GM23338 (cell line): Measurements from ENCODE around the gene NSF. TPM values are rescaled to one million over a fixed set of nuclear protein-coding genes. Genes with fewer than 3 reads are reported as not detected.
A peak's percentile ranks its signal among the peaks of the same experiment; 100 is the strongest.

ENCODE experiments used
- ATAC-seq: fragments of 200-7000 bp; cut with Tn5 transposase; 3 replicates; pipeline ENCODE4 v1.9.1; 2020
- DNase-seq: peaks from one replicate; pipeline ENCODE4 v3.0.0-alpha.2; 2015; ENCODE audit warnings: low spot score
- H2AFZ ChIP-seq: fragments of 200-600 bp; sonication (generic); 2 replicates; pipeline ENCODE4 v1.8.0; 2016; ENCODE audit warnings: antibody characterized with exemption, mild to moderate bottlenecking, moderate library complexity
- H3F3A ChIP-seq: fragments of 200-600 bp; sonication (generic); replicated peaks from 2 replicates; pipeline ENCODE4 v1.8.0; 2017; ENCODE audit warnings: antibody characterized with exemption, mixed run types, low read depth
- H3K27ac ChIP-seq: fragments of 200-600 bp; sonication (generic); 2 replicates; pipeline ENCODE4 v1.6.1; 2016; ENCODE audit warnings: low read depth
- H3K27me3 ChIP-seq: fragments of 200-600 bp; sonication (generic); 2 replicates; pipeline ENCODE4 v1.8.0; 2016; ENCODE audit warnings: mild to moderate bottlenecking, mixed run types, moderate library complexity; ENCODE audit not compliant: insufficient read depth
- H3K36me3 ChIP-seq: fragments of 200-600 bp; sonication (generic); 2 replicates; pipeline ENCODE4 v1.8.0; 2016; ENCODE audit warnings: mild to moderate bottlenecking; ENCODE audit not compliant: insufficient read depth
- H3K4me1 ChIP-seq: fragments of 200-600 bp; sonication (generic); 2 replicates; pipeline ENCODE4 v1.8.0; 2016; ENCODE audit warnings: mild to moderate bottlenecking, moderate library complexity; ENCODE audit not compliant: insufficient read depth
- H3K4me2 ChIP-seq: fragments of 200-600 bp; sonication (generic); 2 replicates; pipeline ENCODE4 v1.7.1; 2017; ENCODE audit warnings: mixed run types
- H3K4me3 ChIP-seq: fragments of 200-600 bp; sonication (generic); 2 replicates; pipeline ENCODE4 v1.6.1; 2016; ENCODE audit warnings: mixed run types
- H3K79me2 ChIP-seq: fragments of 200-600 bp; sonication (generic); replicated peaks from 2 replicates; pipeline ENCODE4 v1.8.0; 2017; ENCODE audit warnings: mild to moderate bottlenecking; ENCODE audit not compliant: insufficient read depth
- H3K9me2 ChIP-seq: fragments of 200-600 bp; sonication (generic); 2 replicates; pipeline ENCODE4 v1.8.0; 2017; ENCODE audit not compliant: insufficient read depth
- H4K20me1 ChIP-seq: fragments of 200-600 bp; sonication (generic); replicated peaks from 2 replicates; pipeline ENCODE4 v1.8.0; 2017; ENCODE audit warnings: mild to moderate bottlenecking; ENCODE audit not compliant: insufficient read depth
- H3K27ac Mint-ChIP-seq: 2 replicates; pipeline ENCODE4 v1.8.0; 2020; ENCODE audit warnings: inconsistent platforms, mild to moderate bottlenecking, moderate library complexity, mixed read lengths
- H3K27me3 Mint-ChIP-seq: 3 replicates; pipeline ENCODE4 v1.8.0; 2022; ENCODE audit warnings: low read depth, mild to moderate bottlenecking, moderate library complexity, mixed read lengths, inconsistent platforms; ENCODE audit not compliant: insufficient read depth, poor library complexity
- H3K36me3 Mint-ChIP-seq: 3 replicates; pipeline ENCODE4 v1.8.0; 2021; ENCODE audit warnings: low read depth, mild to moderate bottlenecking, inconsistent platforms, moderate library complexity, mixed read lengths
- H3K4me1 Mint-ChIP-seq: 3 replicates; pipeline ENCODE4 v1.8.0; 2020; ENCODE audit warnings: mild to moderate bottlenecking, inconsistent platforms, mixed read lengths
- H3K4me3 Mint-ChIP-seq: 3 replicates; pipeline ENCODE4 v1.8.0; 2021; ENCODE audit warnings: moderate library complexity, mild to moderate bottlenecking, inconsistent platforms, mixed read lengths
- H3K9me3 Mint-ChIP-seq: 3 replicates; pipeline ENCODE4 v1.8.0; 2020; ENCODE audit warnings: moderate library complexity, mild to moderate bottlenecking, inconsistent platforms, mixed read lengths
- CREB1 ChIP-seq: fragments of 250-450 bp; sonication (Bioruptor Pico); IDR thresholded peaks from 2 replicates; pipeline ENCODE4 v1.5.0; 2020; ENCODE audit warnings: low read depth, mild to moderate bottlenecking, moderate library complexity
- EZH2 ChIP-seq: fragments of 200-600 bp; sonication (generic); IDR thresholded peaks from one replicate; pipeline ENCODE4 v1.8.0; 2017; ENCODE audit warnings: antibody characterized with exemption, mild to moderate bottlenecking, low read depth; ENCODE audit not compliant: unreplicated experiment
- EZH2phosphoT487 ChIP-seq: fragments of 200-600 bp; sonication (generic); IDR thresholded peaks from one replicate; pipeline ENCODE4 v1.8.1; 2018; ENCODE audit warnings: antibody characterized with exemption; ENCODE audit not compliant: unreplicated experiment
- JUNB ChIP-seq: IDR thresholded peaks from one replicate; pipeline ENCODE4 v1.6.1; 2016; ENCODE audit warnings: antibody characterized with exemption; ENCODE audit not compliant: unreplicated experiment
- NANOG ChIP-seq: IDR thresholded peaks from 2 replicates; pipeline ENCODE4 v1.6.1; 2016; ENCODE audit warnings: antibody characterized with exemption, borderline replicate concordance
- POLR2AphosphoS5 ChIP-seq: IDR thresholded peaks from 2 replicates; pipeline ENCODE4 v1.6.1; 2016; ENCODE audit warnings: antibody characterized with exemption, low read depth
- STAT1 ChIP-seq: IDR thresholded peaks from one replicate; pipeline ENCODE4 v1.6.1; 2016; ENCODE audit warnings: antibody characterized with exemption; ENCODE audit not compliant: unreplicated experiment
- ZNF114 ChIP-seq: fragments of 250-450 bp; sonication (Bioruptor Pico); IDR thresholded peaks from 2 replicates; pipeline ENCODE4 v1.5.0; 2020; ENCODE audit warnings: mild to moderate bottlenecking, moderate library complexity
- polyA plus RNA-seq: library from polyadenylated mRNA; unstranded; fragments of >200 nt; fragmentation: Nextera tagmentation; extraction: Ambion mirVana; gene quantifications from 2 replicates; pipeline ENCODE4 v1.2.1, GENCODE V29; 2016
- total RNA-seq: library from RNA; depleted of rRNA; stranded (reverse); fragments of >200 nt; shearing (Covaris generic); gene quantifications from 2 replicates; pipeline ENCODE4 v1.2.3, GENCODE V29; 2014
- TF ChIP-seq, protein P1 (sequence below): fragments of 250-450 bp; sonication (Bioruptor Pico); IDR thresholded peaks from 2 replicates; pipeline ENCODE4 v1.5.0; 2020; ENCODE audit warnings: mild to moderate bottlenecking, moderate library complexity
- TF ChIP-seq, protein P2 (sequence below), 2 experiments: fragments of 200-600 bp in 1 of 2; sonication (generic) in 1 of 2; conservative IDR thresholded peaks; 2 replicates each; pipeline versions ENCODE4 v1.5.1 to v1.6.1; 2016 to 2017; ENCODE audit warnings: antibody characterized with exemption in 2 of 2, low read depth in 2 of 2, mild to moderate bottlenecking in 2 of 2, moderate library complexity in 1 of 2
- TF ChIP-seq, protein P3 (sequence below): IDR thresholded peaks from 2 replicates; pipeline ENCODE4 v1.6.1; 2016; ENCODE audit warnings: antibody characterized with exemption
- TF ChIP-seq, protein P4 (sequence below): IDR thresholded peaks from one replicate; pipeline ENCODE4 v1.6.1; 2018; ENCODE audit warnings: antibody characterized with exemption; ENCODE audit not compliant: unreplicated experiment

The NSF gene
- total and polyA plus RNA-seq, 2 experiments from 2014 or later: 12.5 to 26.5 TPM

DNA sequence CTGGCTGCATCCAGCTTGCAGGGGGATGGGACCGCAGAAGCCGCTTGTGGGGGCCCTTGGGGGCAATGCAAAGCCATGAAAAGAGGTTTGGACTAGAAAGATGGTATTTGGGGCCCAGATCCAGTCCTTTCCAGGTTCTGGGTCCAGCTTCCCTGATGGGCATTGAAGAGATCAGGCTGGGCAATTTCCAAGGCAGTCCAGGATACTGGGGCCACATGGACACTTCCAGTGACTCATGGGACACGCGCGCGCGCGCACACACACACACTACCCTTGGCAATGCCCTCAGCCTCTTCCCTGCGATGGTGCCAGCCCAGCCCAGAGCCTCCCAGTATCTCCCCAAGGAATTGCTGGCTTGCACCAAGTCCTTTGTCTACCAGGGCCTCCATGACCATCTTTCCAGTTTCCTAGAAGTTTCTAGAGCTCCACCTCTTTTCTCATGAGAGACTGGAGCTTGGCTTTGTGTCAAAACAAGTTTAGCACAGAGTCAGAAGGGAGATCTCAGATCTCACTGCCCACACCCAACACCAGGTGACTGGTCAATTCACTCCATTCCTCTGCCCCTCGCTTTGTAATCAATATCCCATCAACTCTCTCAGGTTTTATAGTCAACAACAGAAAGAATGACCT, 183.8 kb downstream of the NSF start:
- Histone ChIP-seq H3K27me3 (peaks cover 83% of the 10 kb centered on the region), H3K9me2 (no peaks in the 10 kb centered on the region), H3K36me3 (no peaks in the 10 kb centered on the region), H4K20me1 (peaks cover 2% of the 10 kb centered on the region; the same call in 1 of the 2 replicates), H3K4me3 (no peak overlapping the region), H3K27ac (no peak overlapping the region), H3F3A (0 out of 2 replicates have a peak, but pooled peaks cover 8% of the 10 kb centered on the region), H3K79me2 (no peaks in the 10 kb centered on the region), H3K4me2 (peak overlapping the region; percentile 65), H2AFZ (no peak overlapping the region), H3K4me1 (peaks cover 29% of the 10 kb centered on the region)
- Mint-ChIP-seq H3K9me3 (peaks cover 6% of the 10 kb centered on the region; the same call in 2 of the 3 replicates), H3K27ac (no peak overlapping the region), H3K27me3 (peaks cover 86% of the 10 kb centered on the region), H3K4me1 (peaks cover 36% of the 10 kb centered on the region), H3K4me3 (peak overlapping the region; percentile 48; the same call in 1 of the 3 replicates), H3K36me3 (peaks cover 7% of the 10 kb centered on the region; the same call in 1 of the 3 replicates)
- TF ChIP-seq ZNF114 (CRISPR knock-in tag): no peak
- TF ChIP-seq JUNB: no peak
- TF ChIP-seq, protein P1, sequence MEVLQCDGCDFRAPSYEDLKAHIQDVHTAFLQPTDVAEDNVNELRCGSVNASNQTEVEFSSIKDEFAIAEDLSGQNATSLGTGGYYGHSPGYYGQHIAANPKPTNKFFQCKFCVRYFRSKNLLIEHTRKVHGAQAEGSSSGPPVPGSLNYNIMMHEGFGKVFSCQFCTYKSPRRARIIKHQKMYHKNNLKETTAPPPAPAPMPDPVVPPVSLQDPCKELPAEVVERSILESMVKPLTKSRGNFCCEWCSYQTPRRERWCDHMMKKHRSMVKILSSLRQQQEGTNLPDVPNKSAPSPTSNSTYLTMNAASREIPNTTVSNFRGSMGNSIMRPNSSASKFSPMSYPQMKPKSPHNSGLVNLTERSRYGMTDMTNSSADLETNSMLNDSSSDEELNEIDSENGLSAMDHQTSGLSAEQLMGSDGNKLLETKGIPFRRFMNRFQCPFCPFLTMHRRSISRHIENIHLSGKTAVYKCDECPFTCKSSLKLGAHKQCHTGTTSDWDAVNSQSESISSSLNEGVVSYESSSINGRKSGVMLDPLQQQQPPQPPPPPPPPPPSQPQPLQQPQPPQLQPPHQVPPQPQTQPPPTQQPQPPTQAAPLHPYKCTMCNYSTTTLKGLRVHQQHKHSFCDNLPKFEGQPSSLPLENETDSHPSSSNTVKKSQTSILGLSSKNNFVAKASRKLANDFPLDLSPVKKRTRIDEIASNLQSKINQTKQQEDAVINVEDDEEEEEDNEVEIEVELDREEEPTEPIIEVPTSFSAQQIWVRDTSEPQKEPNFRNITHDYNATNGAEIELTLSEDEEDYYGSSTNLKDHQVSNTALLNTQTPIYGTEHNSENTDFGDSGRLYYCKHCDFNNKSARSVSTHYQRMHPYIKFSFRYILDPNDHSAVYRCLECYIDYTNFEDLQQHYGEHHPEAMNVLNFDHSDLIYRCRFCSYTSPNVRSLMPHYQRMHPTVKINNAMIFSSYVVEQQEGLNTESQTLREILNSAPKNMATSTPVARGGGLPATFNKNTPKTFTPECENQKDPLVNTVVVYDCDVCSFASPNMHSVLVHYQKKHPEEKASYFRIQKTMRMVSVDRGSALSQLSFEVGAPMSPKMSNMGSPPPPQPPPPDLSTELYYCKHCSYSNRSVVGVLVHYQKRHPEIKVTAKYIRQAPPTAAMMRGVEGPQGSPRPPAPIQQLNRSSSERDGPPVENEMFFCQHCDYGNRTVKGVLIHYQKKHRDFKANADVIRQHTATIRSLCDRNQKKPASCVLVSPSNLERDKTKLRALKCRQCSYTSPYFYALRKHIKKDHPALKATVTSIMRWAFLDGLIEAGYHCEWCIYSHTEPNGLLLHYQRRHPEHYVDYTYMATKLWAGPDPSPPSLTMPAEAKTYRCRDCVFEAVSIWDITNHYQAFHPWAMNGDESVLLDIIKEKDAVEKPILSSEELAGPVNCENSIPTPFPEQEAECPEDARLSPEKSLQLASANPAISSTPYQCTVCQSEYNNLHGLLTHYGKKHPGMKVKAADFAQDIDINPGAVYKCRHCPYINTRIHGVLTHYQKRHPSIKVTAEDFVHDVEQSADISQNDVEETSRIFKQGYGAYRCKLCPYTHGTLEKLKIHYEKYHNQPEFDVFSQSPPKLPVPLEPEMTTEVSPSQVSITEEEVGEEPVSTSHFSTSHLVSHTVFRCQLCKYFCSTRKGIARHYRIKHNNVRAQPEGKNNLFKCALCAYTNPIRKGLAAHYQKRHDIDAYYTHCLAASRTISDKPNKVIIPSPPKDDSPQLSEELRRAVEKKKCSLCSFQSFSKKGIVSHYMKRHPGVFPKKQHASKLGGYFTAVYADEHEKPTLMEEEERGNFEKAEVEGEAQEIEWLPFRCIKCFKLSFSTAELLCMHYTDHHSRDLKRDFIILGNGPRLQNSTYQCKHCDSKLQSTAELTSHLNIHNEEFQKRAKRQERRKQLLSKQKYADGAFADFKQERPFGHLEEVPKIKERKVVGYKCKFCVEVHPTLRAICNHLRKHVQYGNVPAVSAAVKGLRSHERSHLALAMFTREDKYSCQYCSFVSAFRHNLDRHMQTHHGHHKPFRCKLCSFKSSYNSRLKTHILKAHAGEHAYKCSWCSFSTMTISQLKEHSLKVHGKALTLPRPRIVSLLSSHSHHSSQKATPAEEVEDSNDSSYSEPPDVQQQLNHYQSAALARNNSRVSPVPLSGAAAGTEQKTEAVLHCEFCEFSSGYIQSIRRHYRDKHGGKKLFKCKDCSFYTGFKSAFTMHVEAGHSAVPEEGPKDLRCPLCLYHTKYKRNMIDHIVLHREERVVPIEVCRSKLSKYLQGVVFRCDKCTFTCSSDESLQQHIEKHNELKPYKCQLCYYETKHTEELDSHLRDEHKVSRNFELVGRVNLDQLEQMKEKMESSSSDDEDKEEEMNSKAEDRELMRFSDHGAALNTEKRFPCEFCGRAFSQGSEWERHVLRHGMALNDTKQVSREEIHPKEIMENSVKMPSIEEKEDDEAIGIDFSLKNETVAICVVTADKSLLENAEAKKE (CRISPR knock-in tag): no peak
- no peak for TF ChIP-seq NANOG
- TF ChIP-seq, protein P2, sequence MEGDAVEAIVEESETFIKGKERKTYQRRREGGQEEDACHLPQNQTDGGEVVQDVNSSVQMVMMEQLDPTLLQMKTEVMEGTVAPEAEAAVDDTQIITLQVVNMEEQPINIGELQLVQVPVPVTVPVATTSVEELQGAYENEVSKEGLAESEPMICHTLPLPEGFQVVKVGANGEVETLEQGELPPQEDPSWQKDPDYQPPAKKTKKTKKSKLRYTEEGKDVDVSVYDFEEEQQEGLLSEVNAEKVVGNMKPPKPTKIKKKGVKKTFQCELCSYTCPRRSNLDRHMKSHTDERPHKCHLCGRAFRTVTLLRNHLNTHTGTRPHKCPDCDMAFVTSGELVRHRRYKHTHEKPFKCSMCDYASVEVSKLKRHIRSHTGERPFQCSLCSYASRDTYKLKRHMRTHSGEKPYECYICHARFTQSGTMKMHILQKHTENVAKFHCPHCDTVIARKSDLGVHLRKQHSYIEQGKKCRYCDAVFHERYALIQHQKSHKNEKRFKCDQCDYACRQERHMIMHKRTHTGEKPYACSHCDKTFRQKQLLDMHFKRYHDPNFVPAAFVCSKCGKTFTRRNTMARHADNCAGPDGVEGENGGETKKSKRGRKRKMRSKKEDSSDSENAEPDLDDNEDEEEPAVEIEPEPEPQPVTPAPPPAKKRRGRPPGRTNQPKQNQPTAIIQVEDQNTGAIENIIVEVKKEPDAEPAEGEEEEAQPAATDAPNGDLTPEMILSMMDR (conservative IDR thresholded peaks at IDR 0.05; ENCODE audit: low read depth in 2 of 2): no peak
- no peak for TF ChIP-seq CREB1 (CRISPR knock-in tag)
- TF ChIP-seq, protein P3, sequence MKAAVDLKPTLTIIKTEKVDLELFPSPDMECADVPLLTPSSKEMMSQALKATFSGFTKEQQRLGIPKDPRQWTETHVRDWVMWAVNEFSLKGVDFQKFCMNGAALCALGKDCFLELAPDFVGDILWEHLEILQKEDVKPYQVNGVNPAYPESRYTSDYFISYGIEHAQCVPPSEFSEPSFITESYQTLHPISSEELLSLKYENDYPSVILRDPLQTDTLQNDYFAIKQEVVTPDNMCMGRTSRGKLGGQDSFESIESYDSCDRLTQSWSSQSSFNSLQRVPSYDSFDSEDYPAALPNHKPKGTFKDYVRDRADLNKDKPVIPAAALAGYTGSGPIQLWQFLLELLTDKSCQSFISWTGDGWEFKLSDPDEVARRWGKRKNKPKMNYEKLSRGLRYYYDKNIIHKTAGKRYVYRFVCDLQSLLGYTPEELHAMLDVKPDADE: no peak
- no peak for TF ChIP-seq STAT1
- TF ChIP-seq POLR2AphosphoS5: no peak
- no peak for TF ChIP-seq EZH2phosphoT487
- TF ChIP-seq, protein P4, sequence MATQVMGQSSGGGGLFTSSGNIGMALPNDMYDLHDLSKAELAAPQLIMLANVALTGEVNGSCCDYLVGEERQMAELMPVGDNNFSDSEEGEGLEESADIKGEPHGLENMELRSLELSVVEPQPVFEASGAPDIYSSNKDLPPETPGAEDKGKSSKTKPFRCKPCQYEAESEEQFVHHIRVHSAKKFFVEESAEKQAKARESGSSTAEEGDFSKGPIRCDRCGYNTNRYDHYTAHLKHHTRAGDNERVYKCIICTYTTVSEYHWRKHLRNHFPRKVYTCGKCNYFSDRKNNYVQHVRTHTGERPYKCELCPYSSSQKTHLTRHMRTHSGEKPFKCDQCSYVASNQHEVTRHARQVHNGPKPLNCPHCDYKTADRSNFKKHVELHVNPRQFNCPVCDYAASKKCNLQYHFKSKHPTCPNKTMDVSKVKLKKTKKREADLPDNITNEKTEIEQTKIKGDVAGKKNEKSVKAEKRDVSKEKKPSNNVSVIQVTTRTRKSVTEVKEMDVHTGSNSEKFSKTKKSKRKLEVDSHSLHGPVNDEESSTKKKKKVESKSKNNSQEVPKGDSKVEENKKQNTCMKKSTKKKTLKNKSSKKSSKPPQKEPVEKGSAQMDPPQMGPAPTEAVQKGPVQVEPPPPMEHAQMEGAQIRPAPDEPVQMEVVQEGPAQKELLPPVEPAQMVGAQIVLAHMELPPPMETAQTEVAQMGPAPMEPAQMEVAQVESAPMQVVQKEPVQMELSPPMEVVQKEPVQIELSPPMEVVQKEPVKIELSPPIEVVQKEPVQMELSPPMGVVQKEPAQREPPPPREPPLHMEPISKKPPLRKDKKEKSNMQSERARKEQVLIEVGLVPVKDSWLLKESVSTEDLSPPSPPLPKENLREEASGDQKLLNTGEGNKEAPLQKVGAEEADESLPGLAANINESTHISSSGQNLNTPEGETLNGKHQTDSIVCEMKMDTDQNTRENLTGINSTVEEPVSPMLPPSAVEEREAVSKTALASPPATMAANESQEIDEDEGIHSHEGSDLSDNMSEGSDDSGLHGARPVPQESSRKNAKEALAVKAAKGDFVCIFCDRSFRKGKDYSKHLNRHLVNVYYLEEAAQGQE: no peak
- no peak for TF ChIP-seq EZH2
- DNase-seq: no peak
- ATAC-seq: no peak
